A549 (cell line): ENCODE results near the gene ARRDC4. TPM values are rescaled to one million over a fixed set of nuclear protein-coding genes. Genes with fewer than 3 reads are reported as not detected.

Experiments
- ATAC-seq, 2 experiments: fragments of 200-7000 bp in 1 of 2; fragments of >200 bp in 1 of 2; cut with Nextera tagmentation in 1 of 2; cut with Tn5 transposase in 1 of 2; 3 replicates each; pipeline versions ENCODE4 v1.8.0 to v1.9.1; 2018 to 2020; ENCODE audit warnings: mild to moderate bottlenecking in 1 of 2, moderate library complexity in 1 of 2
- CTCF ChIA-PET: fragments of 300-600 bp; sonication (Branson Sonifier 250); formaldehyde crosslinking; extraction: SDS; loops from one replicate; lab custom pipeline; 2021; ENCODE audit warnings: antibody characterized with exemption, inconsistent platforms; lab: Yijun Ruan, JAX
- POLR2A ChIA-PET: fragments of 350-600 bp; formaldehyde crosslinking; extraction: SDS; loops from one replicate; lab custom pipeline; 2021; ENCODE audit warnings: antibody characterized with exemption, inconsistent platforms; lab: Yijun Ruan, JAX
- DNase-seq, 2 experiments: peaks; one replicate each; pipeline versions ENCODE4 v3.0.0 to v3.0.0-alpha.2; 2011 to 2016; ENCODE audit warnings: low read depth in 1 of 2, low spot score in 1 of 2
- FAIRE-seq: peaks from 2 replicates; lab custom pipeline; 2011; peaks lifted over from hg19 to GRCh38; lab: Jason Lieb, UNC
- H3K27ac ChIP-seq, 2 experiments: fragments of >200 bp; sonication (Bioruptor Twin); formaldehyde crosslinking; 3 replicates each; pipeline ENCODE4 v1.5.1; 2016 to 2017
- H3K4me1 ChIP-seq: fragments of >200 bp; sonication (Bioruptor Twin); formaldehyde crosslinking; 3 replicates; pipeline ENCODE4 v1.6.1; 2016
- H3K4me2 ChIP-seq: fragments of >200 bp; sonication (Bioruptor Twin); formaldehyde crosslinking; 3 replicates; pipeline ENCODE4 v1.6.1; 2016
- H3K4me3 ChIP-seq: fragments of >200 bp; sonication (Bioruptor Twin); formaldehyde crosslinking; 3 replicates; pipeline ENCODE4 v1.5.1; 2016
- H3K9me3 ChIP-seq: fragments of >200 bp; sonication (Bioruptor Twin); formaldehyde crosslinking; 3 replicates; pipeline ENCODE4 v1.6.1; 2016
- ATOH8 ChIP-seq: fragments of 250-450 bp; sonication (Bioruptor Pico); IDR thresholded peaks from 2 replicates; pipeline ENCODE4 v1.5.0; 2020; ENCODE audit warnings: low read depth, mild to moderate bottlenecking, moderate library complexity
- BHLHE40 ChIP-seq: IDR thresholded peaks from 2 replicates; pipeline ENCODE4 v1.6.1; 2012; ENCODE audit warnings: low read depth, low read length, inconsistent platforms
- CEBPB ChIP-seq, 2 experiments: fragments of >200 bp in 1 of 2; sonication (Bioruptor Twin) in 1 of 2; formaldehyde crosslinking in 1 of 2; IDR thresholded peaks; 2 replicates each; pipeline ENCODE4 v1.6.1; 2012 to 2016
- CHD2 ChIP-seq: fragments of 150-350 bp; IDR thresholded peaks from 2 replicates; pipeline ENCODE4 v1.6.1; 2014; ENCODE audit warnings: low read length; ENCODE audit not compliant: partially characterized antibody
- CHD4 ChIP-seq: fragments of 200-600 bp; sonication (generic); IDR thresholded peaks from 2 replicates; pipeline ENCODE4 v1.6.1; 2016; ENCODE audit warnings: antibody characterized with exemption, mild to moderate bottlenecking, borderline replicate concordance
- EHMT2 ChIP-seq: fragments of 200-600 bp; sonication (generic); IDR thresholded peaks from 2 replicates; pipeline ENCODE4 v1.6.1; 2016; ENCODE audit warnings: antibody characterized with exemption, low read depth, mild to moderate bottlenecking, moderate library complexity
- EP300 ChIP-seq, 2 experiments: fragments of >200 bp; sonication (Bioruptor Twin); formaldehyde crosslinking; IDR thresholded peaks; 2 replicates in 1 of 2; 3 replicates in 1 of 2; pipeline ENCODE4 v1.6.1; 2016 to 2017
- ESRRA ChIP-seq: fragments of 150-350 bp; IDR thresholded peaks from 2 replicates; pipeline ENCODE4 v1.6.1; 2014; ENCODE audit warnings: mild to moderate bottlenecking, low read length, borderline replicate concordance
- FOSB ChIP-seq: fragments of 250-450 bp; sonication (Bioruptor Pico); IDR thresholded peaks from 2 replicates; pipeline ENCODE4 v1.5.0; 2020; ENCODE audit warnings: mild to moderate bottlenecking, moderate library complexity
- FOSL2 ChIP-seq, 2 experiments: fragments of 450-650 bp in 1 of 2; fragments of >200 bp in 1 of 2; sonication (Bioruptor Twin) in 1 of 2; formaldehyde crosslinking; IDR thresholded peaks; 2 replicates each; pipeline versions ENCODE4 v1.5.0 to v1.6.1; 2016 to 2020; ENCODE audit warnings: mild to moderate bottlenecking in 1 of 2, moderate library complexity in 1 of 2
- HMGXB4 ChIP-seq: fragments of 250-450 bp; sonication (Bioruptor Pico); IDR thresholded peaks from 2 replicates; pipeline ENCODE4 v1.5.0; 2021; ENCODE audit warnings: mild to moderate bottlenecking, moderate library complexity, borderline replicate concordance
- HOXA7 ChIP-seq: fragments of 250-450 bp; sonication (Bioruptor Pico); IDR thresholded peaks from 2 replicates; pipeline ENCODE4 v1.5.0; 2020; ENCODE audit warnings: mild to moderate bottlenecking, moderate library complexity
- HOXB13 ChIP-seq: fragments of 250-450 bp; sonication (Bioruptor Pico); IDR thresholded peaks from 2 replicates; pipeline ENCODE4 v1.5.0; 2020; ENCODE audit warnings: low read depth, mild to moderate bottlenecking, moderate library complexity
- JUNB ChIP-seq: fragments of >200 bp; sonication (Bioruptor Twin); formaldehyde crosslinking; IDR thresholded peaks from 2 replicates; pipeline ENCODE4 v1.6.1; 2016
- KDM5A ChIP-seq: fragments of 200-600 bp; sonication (generic); IDR thresholded peaks from 2 replicates; pipeline ENCODE4 v1.6.1; 2016; ENCODE audit warnings: antibody characterized with exemption, mild to moderate bottlenecking
- MAFK ChIP-seq: fragments of 450-650 bp; IDR thresholded peaks from 2 replicates; pipeline ENCODE4 v1.6.1; 2014; ENCODE audit not compliant: partially characterized antibody
- MAX ChIP-seq: IDR thresholded peaks from 2 replicates; pipeline ENCODE4 v1.6.1; 2012
- MYC ChIP-seq: IDR thresholded peaks from 2 replicates; pipeline ENCODE4 v1.6.1; 2012; ENCODE audit warnings: mild to moderate bottlenecking, inconsistent platforms, low read length, improper control_type of control experiment, borderline replicate concordance
- NPAS2 ChIP-seq: fragments of 250-450 bp; sonication (Bioruptor Pico); IDR thresholded peaks from 2 replicates; pipeline ENCODE4 v1.8.0; 2022; ENCODE audit warnings: mild to moderate bottlenecking, moderate library complexity, borderline replicate concordance
- POLR2AphosphoS2 ChIP-seq: conservative IDR thresholded peaks from 2 replicates; pipeline ENCODE4 v1.6.1; 2012; ENCODE audit warnings: low read length, improper control_type of control experiment, inconsistent platforms
- RAD21 ChIP-seq, 2 experiments: fragments of >200 bp in 1 of 2; sonication (Bioruptor Twin) in 1 of 2; formaldehyde crosslinking in 1 of 2; IDR thresholded peaks in 1 of 2; conservative IDR thresholded peaks in 1 of 2; 2 replicates in 1 of 2; 3 replicates in 1 of 2; pipeline ENCODE4 v1.6.1; 2012 to 2018; ENCODE audit warnings: inconsistent platforms in 1 of 2
- RARB ChIP-seq: fragments of 250-450 bp; sonication (Bioruptor Pico); IDR thresholded peaks from 2 replicates; pipeline ENCODE4 v1.8.0; 2021; ENCODE audit warnings: mild to moderate bottlenecking, moderate library complexity
- RNF2 ChIP-seq: fragments of 200-600 bp; sonication (generic); IDR thresholded peaks from 2 replicates; pipeline ENCODE4 v1.6.1; 2016; ENCODE audit warnings: low read depth, mild to moderate bottlenecking, antibody characterized with exemption, moderate library complexity, borderline replicate concordance
- ZC3H11A ChIP-seq: fragments of 450-650 bp; IDR thresholded peaks from 2 replicates; pipeline ENCODE4 v1.6.1; 2014; ENCODE audit warnings: antibody characterized with exemption, mild to moderate bottlenecking
- ZFP36 ChIP-seq: fragments of 450-650 bp; IDR thresholded peaks from 2 replicates; pipeline ENCODE4 v1.6.1; 2014; ENCODE audit warnings: borderline replicate concordance; ENCODE audit not compliant: partially characterized antibody
- ZNF302 ChIP-seq: fragments of 250-450 bp; sonication (Bioruptor Pico); IDR thresholded peaks from 2 replicates; pipeline ENCODE4 v1.9.0; 2021; ENCODE audit warnings: inconsistent platforms, mild to moderate bottlenecking, moderate library complexity
- WGBS: methylation state at CpG from one replicate; pipeline ENCODE4 v1.1.6; 2017; ENCODE audit errors: missing lambda C conversion rate; 5-methylcytosine and 5-hydroxymethylcytosine counted together
- polyA plus RNA-seq, 4 experiments: library from polyadenylated mRNA; depleted of rRNA in 3 of 4; stranded (reverse); fragments of >200 nt; fragmentation: RNase III in 1 of 4; extraction: RNeasy Plus Mini Kit Qiagen cat#74134 plus additional on column Dnase treatment in 1 of 4; gene quantifications; 2 replicates in 3 of 4; 3 replicates in 1 of 4; pipeline ENCODE4 v1.2.3, GENCODE V29; 2011 to 2017
- TF ChIP-seq, protein P1 (sequence below): IDR thresholded peaks from 2 replicates; pipeline ENCODE4 v1.6.1; 2012
- TF ChIP-seq, protein P2 (sequence below): IDR thresholded peaks from 2 replicates; pipeline ENCODE4 v1.6.1; 2012; ENCODE audit warnings: low read depth, borderline replicate concordance

Gene ARRDC4
- polyA plus RNA-seq, 2 of the 4 experiments (the other 2 are of a cell fraction), result 0.19 to 2.2 TPM

DNA sequence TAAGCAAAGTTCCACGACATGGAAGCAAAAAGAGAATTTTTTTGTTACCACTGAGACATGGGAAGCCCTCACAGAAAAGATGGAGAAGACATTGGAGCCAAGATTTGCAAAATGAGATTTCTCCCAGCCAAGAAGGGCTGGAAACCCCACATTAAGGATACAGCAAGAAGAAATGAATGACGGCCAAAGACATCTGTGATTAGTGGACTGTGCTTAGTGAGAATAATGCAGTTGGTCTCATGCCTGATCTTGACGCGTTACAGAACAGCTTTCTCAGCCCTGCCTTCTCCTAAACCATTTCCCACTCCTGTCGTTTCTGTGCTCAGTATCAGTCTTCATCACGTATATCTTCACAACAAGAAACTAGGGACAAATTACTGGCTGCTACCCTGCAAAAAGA lies 45.8 kb upstream of the ARRDC4 start (continued):
- TF ChIP-seq RAD21 (conservative IDR thresholded peaks at IDR 0.05 in 1 of 2, IDR thresholded peaks at IDR 0.05 in 1 of 2), result no peak
- TF ChIP-seq FOSB (CRISPR knock-in tag), result no peak
- TF ChIP-seq MAFK, result no peak
- TF ChIP-seq JUNB, result no peak
- no peak for TF ChIP-seq CEBPB (IDR thresholded peaks at IDR 0.05)
- TF ChIP-seq RNF2, result no peak
- no peak for TF ChIP-seq ZNF302 (CRISPR knock-in tag)

- ChIA-PET POLR2A (no interaction called here), CTCF (interaction anchor here (0.9 kb wide), 2 partner anchors 11 to 32 kb away, joined by 3 read pairs; no protein-coding TSS in a partner anchor)
- Histone ChIP-seq H3K9me3 (no peaks in the 10 kb centered on the region), H3K27ac (no peak overlapping the region), H3K4me2 (no peak overlapping the region), H3K4me3 (no peak overlapping the region), H3K4me1 (no peaks in the 10 kb centered on the region)
- WGBS, result 25% methylated on average over 5 of the region's 5 CpGs
- no peak for FAIRE-seq
- TF ChIP-seq EHMT2, result no peak
- no peak for TF ChIP-seq RARB
- no peak for TF ChIP-seq ZC3H11A
- no peak for TF ChIP-seq POLR2AphosphoS2
- TF ChIP-seq FOSB (CRISPR knock-in tag), result no peak
- no peak for TF ChIP-seq ESRRA
- TF ChIP-seq ATOH8 (CRISPR knock-in tag), result no peak
- no peak for TF ChIP-seq NPAS2 (CRISPR knock-in tag)
- TF ChIP-seq BHLHE40, result no peak
- no peak for TF ChIP-seq FOSL2 (IDR thresholded peaks at IDR 0.05)
- no peak for TF ChIP-seq FOSL2 (CRISPR knock-in tag; IDR thresholded peaks at IDR 0.05)
- TF ChIP-seq KDM5A, result no peak
- TF ChIP-seq HOXA7 (CRISPR knock-in tag), result no peak
- no peak for TF ChIP-seq HOXB13 (CRISPR knock-in tag)
- TF ChIP-seq CHD4, result no peak
- no peak for TF ChIP-seq MYC
- TF ChIP-seq EP300 (IDR thresholded peaks at IDR 0.05), result no peak
- TF ChIP-seq CHD2, result no peak
- ATAC-seq, result no peak
- DNase-seq, result no peak
Measured at GRCh38 chr15:97915261-97915660, 45.2 kb upstream of the ARRDC4 start.

GRCh38 chr15:97921296-97921865 lies 39.1 kb upstream of the ARRDC4 start:
- no peak for DNase-seq
- H3K4me2 ChIP-seq, result no peak overlapping the region
- H3K4me3 ChIP-seq, result no peak overlapping the region
- ChIA-PET CTCF (no interaction called here), POLR2A (no interaction called here)
- peaks cover 7% of the 10 kb centered on the region; the same call in 1 of the 3 replicates for H3K9me3 ChIP-seq
- no peak overlapping the region for H3K27ac ChIP-seq
- FAIRE-seq, result no peak
- 21% methylated on average over 4 of the region's 4 CpGs for WGBS
- no peak for ATAC-seq
- H3K4me1 ChIP-seq, result no peaks in the 10 kb centered on the region
- TF ChIP-seq, protein P1, sequence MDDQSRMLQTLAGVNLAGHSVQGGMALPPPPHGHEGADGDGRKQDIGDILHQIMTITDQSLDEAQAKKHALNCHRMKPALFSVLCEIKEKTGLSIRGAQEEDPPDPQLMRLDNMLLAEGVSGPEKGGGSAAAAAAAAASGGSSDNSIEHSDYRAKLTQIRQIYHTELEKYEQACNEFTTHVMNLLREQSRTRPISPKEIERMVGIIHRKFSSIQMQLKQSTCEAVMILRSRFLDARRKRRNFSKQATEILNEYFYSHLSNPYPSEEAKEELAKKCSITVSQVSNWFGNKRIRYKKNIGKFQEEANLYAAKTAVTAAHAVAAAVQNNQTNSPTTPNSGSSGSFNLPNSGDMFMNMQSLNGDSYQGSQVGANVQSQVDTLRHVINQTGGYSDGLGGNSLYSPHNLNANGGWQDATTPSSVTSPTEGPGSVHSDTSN, result no peak
- TF ChIP-seq ZFP36 (no peak), MAX (no peak), CHD4 (no peak), HMGXB4 (CRISPR knock-in tag) (no peak), CEBPB (IDR thresholded peaks at IDR 0.05) (no peak)
- TF ChIP-seq, protein P2, sequence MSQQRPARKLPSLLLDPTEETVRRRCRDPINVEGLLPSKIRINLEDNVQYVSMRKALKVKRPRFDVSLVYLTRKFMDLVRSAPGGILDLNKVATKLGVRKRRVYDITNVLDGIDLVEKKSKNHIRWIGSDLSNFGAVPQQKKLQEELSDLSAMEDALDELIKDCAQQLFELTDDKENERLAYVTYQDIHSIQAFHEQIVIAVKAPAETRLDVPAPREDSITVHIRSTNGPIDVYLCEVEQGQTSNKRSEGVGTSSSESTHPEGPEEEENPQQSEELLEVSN, result no peak
